Measurements from ENCODE around the gene ADD1. TPM values are rescaled to one million over a fixed set of nuclear protein-coding genes. Genes with fewer than 3 reads are reported as not detected.

Gene ADD1
- 261 and 283 TPM in 2 replicates for total RNA-seq

GRCh38 chr4:2843263-2843940 lies at the start of gene ADD1:
Gene ADD1 (plus strand): TSS chr4:2843844. CDS start chr4:2875916, 32,072 bp downstream.
- intact Hi-C loops (cut with micrococcal nuclease): loop anchor here (1.0 to 5.0 kb wide), 7 partner anchors 79 to 601 kb away; partner anchors contain the start of genes FAM193A, GRK4, HAUS3 and NOP14

GRCh38 chr4:2794486-2795299 lies 49.0 kb upstream of the ADD1 start:
- intact Hi-C loops (cut with micrococcal nuclease): loop anchor here (5.0 kb wide), 1 partner anchor 43 kb away; no protein-coding TSS in a partner anchor

- intact Hi-C loops (cut with micrococcal nuclease): loop anchor here (5.0 kb wide), 1 partner anchor 42 kb away; no protein-coding TSS in a partner anchor
Observed at GRCh38 chr4:2795300-2795892, 48.2 kb upstream of the ADD1 start.

- intact Hi-C loops (cut with micrococcal nuclease): loop anchor here (5.0 kb wide), 1 partner anchor 41 kb away; no protein-coding TSS in a partner anchor
Observed at GRCh38 chr4:2795893-2796848, 47.5 kb upstream of the ADD1 start.

- intact Hi-C loops (cut with micrococcal nuclease): loop anchor here (5.0 kb wide), 1 partner anchor 40 kb away; no protein-coding TSS in a partner anchor
Observed at GRCh38 chr4:2796849-2797544, 46.6 kb upstream of the ADD1 start.

GRCh38 chr4:2797545-2798305 lies 45.9 kb upstream of the ADD1 start:
- intact Hi-C loops (cut with micrococcal nuclease): loop anchor here (1.0 to 5.0 kb wide), 5 partner anchors 12 to 51 kb away; partner anchors contain the start of gene TNIP2

GRCh38 chr4:2798399-2799223 lies 45.0 kb upstream of the ADD1 start:
- intact Hi-C loops (cut with micrococcal nuclease): loop anchor here (1.0 to 5.0 kb wide), 5 partner anchors 13 to 52 kb away; partner anchors contain the start of gene TNIP2

- intact Hi-C loops (cut with micrococcal nuclease): loop anchor here (2.0 to 5.0 kb wide), 2 partner anchors 38 to 43 kb away; partner anchors contain the start of gene TNIP2
Observed at GRCh38 chr4:2799224-2799911, 44.3 kb upstream of the ADD1 start.

GRCh38 chr4:2799971-2800690 lies 43.5 kb upstream of the ADD1 start:
- intact Hi-C loops (cut with micrococcal nuclease): loop anchor here (2.0 to 5.0 kb wide), 2 partner anchors 37 to 43 kb away; partner anchors contain the start of gene TNIP2

- intact Hi-C loops (cut with micrococcal nuclease): no loop called here
Observed at GRCh38 chr4:2800691-2801596, 42.7 kb upstream of the ADD1 start.

- intact Hi-C loops (cut with micrococcal nuclease): no loop called here
Observed at GRCh38 chr4:2802618-2803531, 40.8 kb upstream of the ADD1 start.

GRCh38 chr4:2803624-2804448 lies 39.8 kb upstream of the ADD1 start:
- intact Hi-C loops (cut with micrococcal nuclease): no loop called here

GRCh38 chr4:2804449-2804972 lies 39.1 kb upstream of the ADD1 start:
- intact Hi-C loops (cut with micrococcal nuclease): no loop called here

All from T-helper 1 cell treated with Interleukin-12 subunit alpha and Interleukin-12 subunit beta and Interleukin-4 antibody, amounts not matched to agents 30 ng/mL and 1 ng/mL, for 36 hours (primary cell).